ENCODE measurements around the gene ELMOD1. TPM values are rescaled to one million over a fixed set of nuclear protein-coding genes. Genes with fewer than 3 reads are reported as not detected.

Gene ELMOD1
- polyA plus RNA-seq, 1 experiment, result 0.06 TPM

GRCh38 chr11:107549954-107550285 lies 41.0 kb upstream of the ELMOD1 start:
- H3K27ac ChIP-seq (ENCODE audit: low read depth, low read length), result no peak overlapping the region
- no peak for DNase-seq (ENCODE audit: low read depth, low spot score)
- POLR2A ChIA-PET, result no interaction called here
- no peak overlapping the region for H3K4me3 ChIP-seq (ENCODE audit: low read depth, low read length)
- CTCF ChIA-PET, result interaction anchor here (0.7 to 8.1 kb wide), 19 partner anchors 10 to 221 kb away, joined by 3 to 95 read pairs (median 5); partner anchors contain the start of gene ALKBH8
- no peak for TF ChIP-seq CTCF (IDR thresholded peaks at IDR 0.05; ENCODE audit: low read depth, low read length)
- H3K27me3 ChIP-seq (ENCODE audit: control insufficient read depth, insufficient read depth, low read length), result no peaks in the 10 kb centered on the region
- no peaks in the 10 kb centered on the region for H3K9me3 ChIP-seq (ENCODE audit: control insufficient read depth, insufficient read depth, low read length)

GRCh38 chr11:107550304-107550703 lies 40.6 kb upstream of the ELMOD1 start:
- no peaks in the 10 kb centered on the region for H3K9me3 ChIP-seq (ENCODE audit: control insufficient read depth, insufficient read depth, low read length)
- ChIA-PET POLR2A (no interaction called here), CTCF (interaction anchor here (0.7 to 8.1 kb wide), 14 partner anchors 8 to 221 kb away, joined by 3 to 95 read pairs (median 4); partner anchors contain the start of gene ALKBH8)
- H3K4me3 ChIP-seq (ENCODE audit: low read depth, low read length), result no peak overlapping the region
- H3K27ac ChIP-seq (ENCODE audit: low read depth, low read length), result no peak overlapping the region
- DNase-seq (ENCODE audit: low read depth, low spot score), result no peak
- H3K27me3 ChIP-seq (ENCODE audit: control insufficient read depth, insufficient read depth, low read length), result no peaks in the 10 kb centered on the region
- no peak for TF ChIP-seq CTCF (IDR thresholded peaks at IDR 0.05; ENCODE audit: low read depth, low read length)

- CTCF ChIA-PET, result interaction anchor here (0.7 to 5.8 kb wide), 7 partner anchors 11 to 447 kb away, joined by 3 to 133 read pairs (median 7); partner anchors contain the start of gene CUL5
- no peak for DNase-seq (ENCODE audit: low read depth, low spot score)
- H3K9me3 ChIP-seq (ENCODE audit: control insufficient read depth, insufficient read depth, low read length), result no peaks in the 10 kb centered on the region
- no peak for TF ChIP-seq CTCF (IDR thresholded peaks at IDR 0.05; ENCODE audit: low read depth, low read length)
- no peaks in the 10 kb centered on the region for H3K27me3 ChIP-seq (ENCODE audit: control insufficient read depth, insufficient read depth, low read length)
- POLR2A ChIA-PET, result no interaction called here
- no peak overlapping the region for H3K27ac ChIP-seq (ENCODE audit: low read depth, low read length)
- no peak overlapping the region for H3K4me3 ChIP-seq (ENCODE audit: low read depth, low read length)
Measured at GRCh38 chr11:107561688-107562087, 29.3 kb upstream of the ELMOD1 start.

GRCh38 chr11:107562647-107563208 lies 28.2 kb upstream of the ELMOD1 start:
- DNase-seq (ENCODE audit: low read depth, low spot score), result no peak
- H3K27me3 ChIP-seq (ENCODE audit: control insufficient read depth, insufficient read depth, low read length), result no peaks in the 10 kb centered on the region
- no peaks in the 10 kb centered on the region for H3K9me3 ChIP-seq (ENCODE audit: control insufficient read depth, insufficient read depth, low read length)
- H3K27ac ChIP-seq (ENCODE audit: low read depth, low read length), result peak overlapping the region; percentile 67
- CTCF ChIA-PET, result interaction anchor here (0.6 to 5.8 kb wide), 34 partner anchors 9 to 446 kb away, joined by 3 to 133 read pairs (median 4); partner anchors contain the start of genes CUL5 and CWF19L2
- H3K4me3 ChIP-seq (ENCODE audit: low read depth, low read length), result no peak overlapping the region
- POLR2A ChIA-PET, result interaction anchor here (0.5 kb wide), 1 partner anchor 138 kb away, joined by 4 read pairs; no protein-coding TSS in a partner anchor
- no peak for TF ChIP-seq CTCF (IDR thresholded peaks at IDR 0.05; ENCODE audit: low read depth, low read length)

- POLR2A ChIA-PET, result no interaction called here
Measured at GRCh38 chr11:107563702-107564101, 27.2 kb upstream of the ELMOD1 start.

More at GRCh38 chr11:107563702-107564101, 27.2 kb upstream of the ELMOD1 start:
- Histone ChIP-seq H3K4me3 (ENCODE audit: low read depth, low read length) (no peak overlapping the region), H3K9me3 (ENCODE audit: control insufficient read depth, insufficient read depth, low read length) (no peaks in the 10 kb centered on the region), H3K27ac (ENCODE audit: low read depth, low read length) (no peak overlapping the region), H3K27me3 (ENCODE audit: control insufficient read depth, insufficient read depth, low read length) (no peaks in the 10 kb centered on the region)
- CTCF ChIA-PET, result interaction anchor here (0.7 to 5.8 kb wide), 33 partner anchors 8 to 445 kb away, joined by 3 to 133 read pairs (median 4); partner anchors contain the start of genes CUL5 and CWF19L2
- DNase-seq (ENCODE audit: low read depth, low spot score), result no peak
- peak; percentile 70 for TF ChIP-seq CTCF (IDR thresholded peaks at IDR 0.05; ENCODE audit: low read depth, low read length)
